Neutrophil (primary cell): ENCODE data around the gene MLLT11.

Experiments used
- H3K27ac ChIP-seq: fragments of 200-600 bp; sonication (generic); 2 replicates; pipeline ENCODE4 v1.5.1; 2016; ENCODE audit warnings: mild to moderate bottlenecking, moderate library complexity
- H3K27me3 ChIP-seq: fragments of 200-600 bp; sonication (generic); 2 replicates; pipeline ENCODE4 v1.6.0; 2016; ENCODE audit warnings: mild to moderate bottlenecking
- H3K36me3 ChIP-seq: fragments of 200-600 bp; sonication (generic); 2 replicates; pipeline ENCODE4 v1.5.1; 2017
- H3K4me1 ChIP-seq, 2 experiments: fragments of 200-600 bp in 1 of 2; sonication (generic) in 1 of 2; 1 replicate in 1 of 2; 2 replicates in 1 of 2; pipeline versions ENCODE4 v1.5.1 to v1.6.1; 2013 to 2016; ENCODE audit warnings: low read depth in 1 of 2, low read length in 1 of 2, mild to moderate bottlenecking in 1 of 2, moderate library complexity in 1 of 2; ENCODE audit not compliant: control insufficient read depth in 1 of 2, insufficient read depth in 1 of 2
- H3K4me3 ChIP-seq, 2 experiments: fragments of 200-600 bp in 1 of 2; sonication (generic) in 1 of 2; 1 replicate in 1 of 2; 2 replicates in 1 of 2; pipeline ENCODE4 v1.5.1; 2013 to 2016; ENCODE audit warnings: low read depth in 1 of 2, low read length in 1 of 2, mild to moderate bottlenecking in 1 of 2, moderate library complexity in 1 of 2
- H3K9me3 ChIP-seq: fragments of 200-600 bp; sonication (generic); 2 replicates; pipeline ENCODE4 v1.5.1; 2016
- CTCF ChIP-seq: fragments of 200-600 bp; sonication (generic); IDR thresholded peaks from 2 replicates; pipeline ENCODE4 v1.5.1; 2016; ENCODE audit warnings: antibody characterized with exemption

Gene MLLT11

GRCh38 chr1:151056149-151056548 lies 4.0 kb upstream of the MLLT11 start:
- TF ChIP-seq CTCF: no peak
- Histone ChIP-seq H3K4me3 (peak overlapping the region; percentile 95 to 99), H3K27ac (peak overlapping the region; percentile 98), H3K27me3 (no peaks in the 10 kb centered on the region), H3K9me3 (peaks cover 6% of the 10 kb centered on the region), H3K4me1 (peaks cover 48 to 52% of the 10 kb centered on the region in 2 experiments), H3K36me3 (peaks cover 59% of the 10 kb centered on the region)

GRCh38 chr1:151058692-151059091 lies 1.5 kb upstream of the MLLT11 start:
- H3K27ac ChIP-seq: peak overlapping the region; percentile 98
- TF ChIP-seq CTCF: no peak
- peaks cover 49 to 52% of the 10 kb centered on the region in 2 experiments for H3K4me1 ChIP-seq
- no peaks in the 10 kb centered on the region for H3K27me3 ChIP-seq
- H3K4me3 ChIP-seq: peak overlapping the region; percentile 95 to 99
- peaks cover 6% of the 10 kb centered on the region for H3K9me3 ChIP-seq
- peaks cover 34% of the 10 kb centered on the region for H3K36me3 ChIP-seq

- H3K4me1 ChIP-seq: peaks cover 49 to 52% of the 10 kb centered on the region in 2 experiments
Observed at GRCh38 chr1:151059109-151060006, 839 bp upstream of the MLLT11 start, which contains the start of gene CDC42SE1. Gene CDC42SE1, minus strand, starts transcription at chr1:151059622. Its CDS starts 3,892 bp downstream, at chr1:151055730.

GRCh38 chr1:151060657-151061421 lies 642 bp downstream of the MLLT11 start:
- Histone ChIP-seq H3K27ac (peak overlapping the region; percentile 98), H3K27me3 (no peaks in the 10 kb centered on the region), H3K36me3 (peaks cover 13% of the 10 kb centered on the region), H3K9me3 (no peaks in the 10 kb centered on the region), H3K4me3 (no peak overlapping the region), H3K4me1 (peaks cover 37 to 38% of the 10 kb centered on the region in 2 experiments)
- no peak for TF ChIP-seq CTCF

More at GRCh38 chr1:151059109-151060006, 839 bp upstream of the MLLT11 start, which contains the start of gene CDC42SE1:
- peak within 1 kb of the TSS; percentile 95 to 99 for H3K4me3 ChIP-seq
- TF ChIP-seq CTCF: peak; percentile 98
- no peaks in the 10 kb centered on the region for H3K27me3 ChIP-seq
- H3K9me3 ChIP-seq: peaks cover under 1% of the 10 kb centered on the region
- H3K36me3 ChIP-seq: peaks cover 27% of the 10 kb centered on the region
- peak within 1 kb of the TSS; percentile 98 for H3K27ac ChIP-seq

- Histone ChIP-seq H3K4me1 (peaks cover 28 to 30% of the 10 kb centered on the region in 2 experiments), H3K36me3 (peaks cover 8% of the 10 kb centered on the region), H3K9me3 (no peaks in the 10 kb centered on the region), H3K27me3 (no peaks in the 10 kb centered on the region), H3K27ac (no peak overlapping the region), H3K4me3 (no peak overlapping the region)
- TF ChIP-seq CTCF: no peak
Observed at GRCh38 chr1:151061704-151062103, 1.5 kb downstream of the MLLT11 start.
